GM23338 (cell line): ENCODE data around the gene ANO1. TPM values are rescaled to one million over a fixed set of nuclear protein-coding genes. Genes with fewer than 3 reads are reported as not detected.

ENCODE experiments used
- ATAC-seq: fragments of 200-7000 bp; cut with Tn5 transposase; 3 replicates; pipeline ENCODE4 v1.9.1; 2020
- DNase-seq: peaks from one replicate; pipeline ENCODE4 v3.0.0-alpha.2; 2015; ENCODE audit warnings: low spot score
- H2AFZ ChIP-seq: fragments of 200-600 bp; sonication (generic); 2 replicates; pipeline ENCODE4 v1.8.0; 2016; ENCODE audit warnings: antibody characterized with exemption, mild to moderate bottlenecking, moderate library complexity
- H3F3A ChIP-seq: fragments of 200-600 bp; sonication (generic); replicated peaks from 2 replicates; pipeline ENCODE4 v1.8.0; 2017; ENCODE audit warnings: antibody characterized with exemption, mixed run types, low read depth
- H3K27ac ChIP-seq: fragments of 200-600 bp; sonication (generic); 2 replicates; pipeline ENCODE4 v1.6.1; 2016; ENCODE audit warnings: low read depth
- H3K27me3 ChIP-seq: fragments of 200-600 bp; sonication (generic); 2 replicates; pipeline ENCODE4 v1.8.0; 2016; ENCODE audit warnings: mild to moderate bottlenecking, mixed run types, moderate library complexity; ENCODE audit not compliant: insufficient read depth
- H3K36me3 ChIP-seq: fragments of 200-600 bp; sonication (generic); 2 replicates; pipeline ENCODE4 v1.8.0; 2016; ENCODE audit warnings: mild to moderate bottlenecking; ENCODE audit not compliant: insufficient read depth
- H3K4me1 ChIP-seq: fragments of 200-600 bp; sonication (generic); 2 replicates; pipeline ENCODE4 v1.8.0; 2016; ENCODE audit warnings: mild to moderate bottlenecking, moderate library complexity; ENCODE audit not compliant: insufficient read depth
- H3K4me2 ChIP-seq: fragments of 200-600 bp; sonication (generic); 2 replicates; pipeline ENCODE4 v1.7.1; 2017; ENCODE audit warnings: mixed run types
- H3K4me3 ChIP-seq: fragments of 200-600 bp; sonication (generic); 2 replicates; pipeline ENCODE4 v1.6.1; 2016; ENCODE audit warnings: mixed run types
- H3K79me2 ChIP-seq: fragments of 200-600 bp; sonication (generic); replicated peaks from 2 replicates; pipeline ENCODE4 v1.8.0; 2017; ENCODE audit warnings: mild to moderate bottlenecking; ENCODE audit not compliant: insufficient read depth
- H3K9me2 ChIP-seq: fragments of 200-600 bp; sonication (generic); 2 replicates; pipeline ENCODE4 v1.8.0; 2017; ENCODE audit not compliant: insufficient read depth
- H4K20me1 ChIP-seq: fragments of 200-600 bp; sonication (generic); replicated peaks from 2 replicates; pipeline ENCODE4 v1.8.0; 2017; ENCODE audit warnings: mild to moderate bottlenecking; ENCODE audit not compliant: insufficient read depth
- H3K27ac Mint-ChIP-seq: 2 replicates; pipeline ENCODE4 v1.8.0; 2020; ENCODE audit warnings: inconsistent platforms, mild to moderate bottlenecking, moderate library complexity, mixed read lengths
- H3K27me3 Mint-ChIP-seq: 3 replicates; pipeline ENCODE4 v1.8.0; 2022; ENCODE audit warnings: low read depth, mild to moderate bottlenecking, moderate library complexity, mixed read lengths, inconsistent platforms; ENCODE audit not compliant: insufficient read depth, poor library complexity
- H3K36me3 Mint-ChIP-seq: 3 replicates; pipeline ENCODE4 v1.8.0; 2021; ENCODE audit warnings: low read depth, mild to moderate bottlenecking, inconsistent platforms, moderate library complexity, mixed read lengths
- H3K4me1 Mint-ChIP-seq: 3 replicates; pipeline ENCODE4 v1.8.0; 2020; ENCODE audit warnings: mild to moderate bottlenecking, inconsistent platforms, mixed read lengths
- H3K4me3 Mint-ChIP-seq: 3 replicates; pipeline ENCODE4 v1.8.0; 2021; ENCODE audit warnings: moderate library complexity, mild to moderate bottlenecking, inconsistent platforms, mixed read lengths
- H3K9me3 Mint-ChIP-seq: 3 replicates; pipeline ENCODE4 v1.8.0; 2020; ENCODE audit warnings: moderate library complexity, mild to moderate bottlenecking, inconsistent platforms, mixed read lengths
- CREB1 ChIP-seq: fragments of 250-450 bp; sonication (Bioruptor Pico); IDR thresholded peaks from 2 replicates; pipeline ENCODE4 v1.5.0; 2020; ENCODE audit warnings: low read depth, mild to moderate bottlenecking, moderate library complexity
- CTCF ChIP-seq, 2 experiments: fragments of 200-600 bp in 1 of 2; sonication (generic) in 1 of 2; conservative IDR thresholded peaks; 2 replicates each; pipeline versions ENCODE4 v1.5.1 to v1.6.1; 2016 to 2017; ENCODE audit warnings: antibody characterized with exemption in 2 of 2, low read depth in 2 of 2, mild to moderate bottlenecking in 2 of 2, moderate library complexity in 1 of 2
- ETS1 ChIP-seq: IDR thresholded peaks from 2 replicates; pipeline ENCODE4 v1.6.1; 2016; ENCODE audit warnings: antibody characterized with exemption
- EZH2 ChIP-seq: fragments of 200-600 bp; sonication (generic); IDR thresholded peaks from one replicate; pipeline ENCODE4 v1.8.0; 2017; ENCODE audit warnings: antibody characterized with exemption, mild to moderate bottlenecking, low read depth; ENCODE audit not compliant: unreplicated experiment
- EZH2phosphoT487 ChIP-seq: fragments of 200-600 bp; sonication (generic); IDR thresholded peaks from one replicate; pipeline ENCODE4 v1.8.1; 2018; ENCODE audit warnings: antibody characterized with exemption; ENCODE audit not compliant: unreplicated experiment
- JUNB ChIP-seq: IDR thresholded peaks from one replicate; pipeline ENCODE4 v1.6.1; 2016; ENCODE audit warnings: antibody characterized with exemption; ENCODE audit not compliant: unreplicated experiment
- NANOG ChIP-seq: IDR thresholded peaks from 2 replicates; pipeline ENCODE4 v1.6.1; 2016; ENCODE audit warnings: antibody characterized with exemption, borderline replicate concordance
- POLR2AphosphoS5 ChIP-seq: IDR thresholded peaks from 2 replicates; pipeline ENCODE4 v1.6.1; 2016; ENCODE audit warnings: antibody characterized with exemption, low read depth
- REST ChIP-seq: IDR thresholded peaks from one replicate; pipeline ENCODE4 v1.6.1; 2018; ENCODE audit warnings: antibody characterized with exemption; ENCODE audit not compliant: unreplicated experiment
- STAT1 ChIP-seq: IDR thresholded peaks from one replicate; pipeline ENCODE4 v1.6.1; 2016; ENCODE audit warnings: antibody characterized with exemption; ENCODE audit not compliant: unreplicated experiment
- ZNF114 ChIP-seq: fragments of 250-450 bp; sonication (Bioruptor Pico); IDR thresholded peaks from 2 replicates; pipeline ENCODE4 v1.5.0; 2020; ENCODE audit warnings: mild to moderate bottlenecking, moderate library complexity
- ZNF331 ChIP-seq: fragments of 250-450 bp; sonication (Bioruptor Pico); IDR thresholded peaks from 2 replicates; pipeline ENCODE4 v1.5.0; 2020; ENCODE audit warnings: low read depth, mild to moderate bottlenecking, moderate library complexity
- ZNF462 ChIP-seq: fragments of 250-450 bp; sonication (Bioruptor Pico); IDR thresholded peaks from 2 replicates; pipeline ENCODE4 v1.5.0; 2020; ENCODE audit warnings: mild to moderate bottlenecking, moderate library complexity
- polyA plus RNA-seq: library from polyadenylated mRNA; unstranded; fragments of >200 nt; fragmentation: Nextera tagmentation; extraction: Ambion mirVana; gene quantifications from 2 replicates; pipeline ENCODE4 v1.2.1, GENCODE V29; 2016
- total RNA-seq: library from RNA; depleted of rRNA; stranded (reverse); fragments of >200 nt; shearing (Covaris generic); gene quantifications from 2 replicates; pipeline ENCODE4 v1.2.3, GENCODE V29; 2014

The ANO1 gene
- total and polyA plus RNA-seq, 2 experiments from 2014 or later, result 1.4 to 3.4 TPM

GRCh38 chr11:70066628-70067027 is 11.5 kb upstream of the ANO1 start:
- Mint-ChIP-seq H3K4me1 (peaks cover 34% of the 10 kb centered on the region), H3K27me3 (peaks cover 6% of the 10 kb centered on the region), H3K36me3 (no peaks in the 10 kb centered on the region), H3K4me3 (no peak overlapping the region), H3K9me3 (no peaks in the 10 kb centered on the region; the same call in 2 of the 3 replicates), H3K27ac (no peak overlapping the region)
- ATAC-seq, result no peak
- peaks cover 9% of the 10 kb centered on the region for H3K4me1 ChIP-seq
- H3K36me3 ChIP-seq, result no peaks in the 10 kb centered on the region
- H4K20me1 ChIP-seq, result no peaks in the 10 kb centered on the region
- H2AFZ ChIP-seq, result no peak overlapping the region
- no peaks in the 10 kb centered on the region for H3K79me2 ChIP-seq
- H3F3A ChIP-seq, result no peaks in the 10 kb centered on the region
- no peak overlapping the region for H3K27ac ChIP-seq
- 0 out of 2 replicates have a peak, but pooled peaks cover 4% of the 10 kb centered on the region for H3K27me3 ChIP-seq
- H3K9me2 ChIP-seq, result no peaks in the 10 kb centered on the region
- TF ChIP-seq STAT1 (no peak), EZH2 (no peak), ETS1 (no peak), CTCF (conservative IDR thresholded peaks at IDR 0.05; ENCODE audit: low read depth in 2 of 2) (no peak), ZNF331 (CRISPR knock-in tag) (no peak), EZH2phosphoT487 (no peak), ZNF462 (CRISPR knock-in tag) (no peak), ZNF114 (CRISPR knock-in tag) (no peak), NANOG (no peak), CREB1 (CRISPR knock-in tag) (no peak), POLR2AphosphoS5 (no peak), REST (no peak), JUNB (no peak)
- H3K4me3 ChIP-seq, result no peak overlapping the region
- no peak for DNase-seq
- H3K4me2 ChIP-seq, result no peak overlapping the region
